Caco-2 (cell line): ENCODE results near the gene WDPCP. TPM values are rescaled to one million over a fixed set of nuclear protein-coding genes. Genes with fewer than 3 reads are reported as not detected.

Experiments used
- BruUV-seq: library from RNA; stranded (reverse); fragments of 400-500 nt; replicated peaks from 2 replicates; lab custom pipeline; 2021; lab: Mats Ljungman, UMichigan
- CTCF ChIA-PET: fragments of 300-600 bp; sonication (Branson Sonifier 250); formaldehyde crosslinking; loops from one replicate; lab custom pipeline; 2022; ENCODE audit warnings: antibody characterized with exemption; lab: Charles Lee
- POLR2A ChIA-PET: fragments of 300-600 bp; sonication (Branson Sonifier 250); formaldehyde crosslinking; loops from one replicate; lab custom pipeline; 2022; ENCODE audit warnings: antibody characterized with exemption; lab: Charles Lee
- DNase-seq, 2 experiments: peaks; one replicate each; pipeline versions ENCODE4 v3.0.0 to v3.0.0-alpha.2; 2020 to 2022
- H3K27me3 ChIP-seq: replicated peaks from 2 replicates; pipeline ENCODE4 v1.6.0; 2011; ENCODE audit warnings: low read length; ENCODE audit not compliant: control insufficient read depth, insufficient read depth
- H3K36me3 ChIP-seq: 2 replicates; pipeline ENCODE4 v1.5.1; 2011; ENCODE audit warnings: low read length; ENCODE audit not compliant: control insufficient read depth, insufficient read depth
- H3K4me1 ChIP-seq: fragments of 250-450 bp; sonication (Bioruptor Pico); 2 replicates; pipeline ENCODE4 v1.5.1; 2020; ENCODE audit warnings: mild to moderate bottlenecking
- H3K4me3 ChIP-seq: 2 replicates; pipeline ENCODE4 v1.5.1; 2011; ENCODE audit warnings: low read depth, mild to moderate bottlenecking, control low read depth, low read length
- H3K9me3 ChIP-seq: fragments of 250-450 bp; sonication (Bioruptor Pico); 2 replicates; pipeline ENCODE4 v1.5.1; 2020; ENCODE audit warnings: mild to moderate bottlenecking, moderate library complexity
- H3K27ac Mint-ChIP-seq: one replicate; pipeline ENCODE4 v1.8.0; 2022; ENCODE audit warnings: mixed read lengths; ENCODE audit not compliant: unreplicated experiment
- H3K27me3 Mint-ChIP-seq: one replicate; pipeline ENCODE4 v1.8.0; 2022; ENCODE audit warnings: mixed read lengths; ENCODE audit not compliant: insufficient read depth, unreplicated experiment
- H3K36me3 Mint-ChIP-seq: one replicate; pipeline ENCODE4 v1.8.0; 2022; ENCODE audit warnings: mild to moderate bottlenecking, mixed read lengths; ENCODE audit not compliant: insufficient read depth, unreplicated experiment
- H3K4me1 Mint-ChIP-seq: one replicate; pipeline ENCODE4 v1.8.0; 2022; ENCODE audit warnings: low read depth, mixed read lengths; ENCODE audit not compliant: unreplicated experiment
- H3K4me3 Mint-ChIP-seq: one replicate; pipeline ENCODE4 v1.8.0; 2022; ENCODE audit warnings: mild to moderate bottlenecking, moderate library complexity, mixed read lengths; ENCODE audit not compliant: unreplicated experiment
- H3K9me3 Mint-ChIP-seq: one replicate; pipeline ENCODE4 v1.8.0; 2022; ENCODE audit warnings: mixed read lengths; ENCODE audit not compliant: unreplicated experiment
- CTCF ChIP-seq, 2 experiments: fragments of 200-600 bp in 1 of 2; IDR thresholded peaks; 1 replicate in 1 of 2; 2 replicates in 1 of 2; pipeline versions ENCODE4 v1.5.1 to v1.8.0; 2011 to 2022; ENCODE audit warnings: antibody characterized with exemption in 1 of 2, control low read depth in 1 of 2, inconsistent platforms in 1 of 2, low read depth in 1 of 2, low read length in 1 of 2, mild to moderate bottlenecking in 1 of 2, moderate library complexity in 1 of 2; ENCODE audit not compliant: insufficient read depth in 1 of 2, severe bottlenecking in 1 of 2, unreplicated experiment in 1 of 2
- intact Hi-C: fragments of 100-400 bp; cut with micrococcal nuclease; formaldehyde crosslinking; loops from one replicate; pipeline ENCODE4 v1.10.0; 2022; ENCODE audit not compliant: unreplicated experiment
- total RNA-seq: library from RNA; stranded (reverse); gene quantifications from 2 replicates; pipeline ENCODE4 v1.2.3, GENCODE V29; 2022

WDPCP gene
- total RNA-seq, 1 experiment from 2014 or later = 16.2 TPM

- no peak for DNase-seq
- intact Hi-C loops = no loop called here
- Mint-ChIP-seq H3K36me3 (no peaks in the 10 kb centered on the region), H3K9me3 (peaks cover 31% of the 10 kb centered on the region), H3K27me3 (no peaks in the 10 kb centered on the region), H3K27ac (no peak overlapping the region), H3K4me3 (no peak overlapping the region), H3K4me1 (no peaks in the 10 kb centered on the region)
- Histone ChIP-seq H3K4me3 (no peak overlapping the region), H3K36me3 (no peaks in the 10 kb centered on the region), H3K9me3 (peaks cover 18% of the 10 kb centered on the region), H3K4me1 (no peaks in the 10 kb centered on the region), H3K27me3 (no peaks in the 10 kb centered on the region)
- ChIA-PET POLR2A (no interaction called here), CTCF (no interaction called here)
- no peak for TF ChIP-seq CTCF (IDR thresholded peaks at IDR 0.05; ENCODE audit: insufficient read depth in 1 of 2, low read depth in 1 of 2, low read length in 1 of 2, severe bottlenecking in 1 of 2, unreplicated experiment in 1 of 2)
- no TSS peak for BruUV-seq
These were observed 243.0 kb downstream of the WDPCP start for GRCh38 chr2:63345285-63345633.

GRCh38 chr2:63344575-63345284 lies 243.5 kb downstream of the WDPCP start:
- peaks cover 20% of the 10 kb centered on the region for H3K9me3 ChIP-seq
- H3K27me3 ChIP-seq = no peaks in the 10 kb centered on the region
- DNase-seq = no peak
- no peaks in the 10 kb centered on the region for H3K27me3 Mint-ChIP-seq
- no peak overlapping the region for H3K4me3 ChIP-seq
- H3K27ac Mint-ChIP-seq = no peak overlapping the region
- peaks cover 31% of the 10 kb centered on the region for H3K9me3 Mint-ChIP-seq
- ChIA-PET CTCF (no interaction called here), POLR2A (no interaction called here)
- H3K4me1 ChIP-seq = no peaks in the 10 kb centered on the region
- H3K36me3 Mint-ChIP-seq = no peaks in the 10 kb centered on the region
- intact Hi-C loops = no loop called here
- H3K36me3 ChIP-seq = no peaks in the 10 kb centered on the region
- no peak for TF ChIP-seq CTCF (IDR thresholded peaks at IDR 0.05; ENCODE audit: insufficient read depth in 1 of 2, low read depth in 1 of 2, low read length in 1 of 2, severe bottlenecking in 1 of 2, unreplicated experiment in 1 of 2)
- no peaks in the 10 kb centered on the region for H3K4me1 Mint-ChIP-seq
- no TSS peak for BruUV-seq
- no peak overlapping the region for H3K4me3 Mint-ChIP-seq

GRCh38 chr2:63343397-63344109 lies 244.7 kb downstream of the WDPCP start:
- Mint-ChIP-seq H3K4me1 (no peaks in the 10 kb centered on the region), H3K4me3 (no peak overlapping the region), H3K36me3 (no peaks in the 10 kb centered on the region), H3K27ac (no peak overlapping the region), H3K27me3 (no peaks in the 10 kb centered on the region), H3K9me3 (peaks cover 31% of the 10 kb centered on the region)
- no peak for DNase-seq
- intact Hi-C loops = no loop called here
- BruUV-seq = no TSS peak
- Histone ChIP-seq H3K36me3 (no peaks in the 10 kb centered on the region), H3K27me3 (no peaks in the 10 kb centered on the region), H3K4me3 (no peak overlapping the region), H3K9me3 (peaks cover 22% of the 10 kb centered on the region), H3K4me1 (no peaks in the 10 kb centered on the region)
- ChIA-PET POLR2A (no interaction called here), CTCF (no interaction called here)
- TF ChIP-seq CTCF (IDR thresholded peaks at IDR 0.05; ENCODE audit: insufficient read depth in 1 of 2, low read depth in 1 of 2, low read length in 1 of 2, severe bottlenecking in 1 of 2, unreplicated experiment in 1 of 2) = no peak
